ENCODE data around the gene ZNF835. TPM values are rescaled to one million over a fixed set of nuclear protein-coding genes. Genes with fewer than 3 reads are reported as not detected.

The ZNF835 gene
- total and polyA plus RNA-seq, 2 experiments from 2014 or later, result 0.32 to 1.7 TPM

DNA sequence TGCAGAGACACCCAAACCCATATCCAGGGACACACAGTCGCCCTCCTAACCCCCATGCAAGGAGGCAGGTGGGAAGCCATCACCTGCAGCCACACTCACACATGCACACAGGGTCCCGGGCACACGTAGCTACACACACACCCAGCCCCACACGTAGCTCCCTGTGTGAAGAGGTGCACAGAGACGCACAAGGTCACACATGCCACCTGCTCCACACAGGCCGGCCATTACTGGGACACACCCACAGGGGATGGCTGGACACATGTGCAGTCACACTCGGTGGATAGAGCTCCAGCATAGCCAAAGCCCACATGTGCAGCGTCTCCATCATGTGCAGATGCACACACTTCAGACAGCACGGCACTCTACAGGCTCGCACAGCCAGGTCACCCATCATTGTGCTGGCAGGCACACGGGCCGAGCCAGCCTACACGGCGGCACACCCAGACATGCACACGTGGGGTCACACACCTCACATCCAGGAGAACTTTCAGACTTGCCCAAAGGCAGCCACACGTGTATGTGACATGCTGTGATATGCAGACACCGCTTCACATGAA, 1.1 kb downstream of the ZNF835 start:
- no peak for ATAC-seq
- H3K27me3 Mint-ChIP-seq (ENCODE audit: insufficient read depth, low read depth, poor library complexity), result peaks cover 8% of the 10 kb centered on the region
- H3K4me1 Mint-ChIP-seq, result no peaks in the 10 kb centered on the region
- Histone ChIP-seq H3K4me3 (no peak overlapping the region), H3K27me3 (ENCODE audit: insufficient read depth) (no peaks in the 10 kb centered on the region), H4K20me1 (replicated peaks; ENCODE audit: insufficient read depth) (no peaks in the 10 kb centered on the region), H3K27ac (ENCODE audit: low read depth) (no peak overlapping the region), H3K4me2 (no peak overlapping the region), H3F3A (replicated peaks; ENCODE audit: low read depth) (no peaks in the 10 kb centered on the region), H3K9me2 (ENCODE audit: insufficient read depth) (no peaks in the 10 kb centered on the region), H2AFZ (no peak overlapping the region), H3K79me2 (replicated peaks; ENCODE audit: insufficient read depth) (no peaks in the 10 kb centered on the region), H3K4me1 (ENCODE audit: insufficient read depth) (no peaks in the 10 kb centered on the region), H3K36me3 (ENCODE audit: insufficient read depth) (no peaks in the 10 kb centered on the region)
- peaks cover 89% of the 10 kb centered on the region for H3K9me3 Mint-ChIP-seq
- no peak for DNase-seq (ENCODE audit: low spot score)
- H3K36me3 Mint-ChIP-seq (ENCODE audit: low read depth), result peaks cover 39% of the 10 kb centered on the region
- H3K27ac Mint-ChIP-seq, result no peak overlapping the region
- no peak overlapping the region; the same call in 2 of the 3 replicates for H3K4me3 Mint-ChIP-seq
- TF ChIP-seq POLR2AphosphoS5 (IDR thresholded peaks at IDR 0.05; ENCODE audit: low read depth) (no peak), JUNB (IDR thresholded peaks at IDR 0.05; ENCODE audit: unreplicated experiment) (no peak), CREB1 (CRISPR knock-in tag; IDR thresholded peaks at IDR 0.05; ENCODE audit: low read depth) (no peak), STAT1 (IDR thresholded peaks at IDR 0.05; ENCODE audit: unreplicated experiment) (no peak), NANOG (IDR thresholded peaks at IDR 0.05; ENCODE audit: borderline replicate concordance) (no peak), EZH2 (IDR thresholded peaks at IDR 0.05; ENCODE audit: low read depth, unreplicated experiment) (no peak), ZNF331 (CRISPR knock-in tag; IDR thresholded peaks at IDR 0.05; ENCODE audit: low read depth) (no peak), ZNF114 (CRISPR knock-in tag; IDR thresholded peaks at IDR 0.05) (no peak), EZH2phosphoT487 (IDR thresholded peaks at IDR 0.05; ENCODE audit: unreplicated experiment) (no peak)
- TF ChIP-seq, protein P1, sequence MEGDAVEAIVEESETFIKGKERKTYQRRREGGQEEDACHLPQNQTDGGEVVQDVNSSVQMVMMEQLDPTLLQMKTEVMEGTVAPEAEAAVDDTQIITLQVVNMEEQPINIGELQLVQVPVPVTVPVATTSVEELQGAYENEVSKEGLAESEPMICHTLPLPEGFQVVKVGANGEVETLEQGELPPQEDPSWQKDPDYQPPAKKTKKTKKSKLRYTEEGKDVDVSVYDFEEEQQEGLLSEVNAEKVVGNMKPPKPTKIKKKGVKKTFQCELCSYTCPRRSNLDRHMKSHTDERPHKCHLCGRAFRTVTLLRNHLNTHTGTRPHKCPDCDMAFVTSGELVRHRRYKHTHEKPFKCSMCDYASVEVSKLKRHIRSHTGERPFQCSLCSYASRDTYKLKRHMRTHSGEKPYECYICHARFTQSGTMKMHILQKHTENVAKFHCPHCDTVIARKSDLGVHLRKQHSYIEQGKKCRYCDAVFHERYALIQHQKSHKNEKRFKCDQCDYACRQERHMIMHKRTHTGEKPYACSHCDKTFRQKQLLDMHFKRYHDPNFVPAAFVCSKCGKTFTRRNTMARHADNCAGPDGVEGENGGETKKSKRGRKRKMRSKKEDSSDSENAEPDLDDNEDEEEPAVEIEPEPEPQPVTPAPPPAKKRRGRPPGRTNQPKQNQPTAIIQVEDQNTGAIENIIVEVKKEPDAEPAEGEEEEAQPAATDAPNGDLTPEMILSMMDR (conservative IDR thresholded peaks at IDR 0.05; ENCODE audit: low read depth in 2 of 2), result no peak
- TF ChIP-seq, protein P2, sequence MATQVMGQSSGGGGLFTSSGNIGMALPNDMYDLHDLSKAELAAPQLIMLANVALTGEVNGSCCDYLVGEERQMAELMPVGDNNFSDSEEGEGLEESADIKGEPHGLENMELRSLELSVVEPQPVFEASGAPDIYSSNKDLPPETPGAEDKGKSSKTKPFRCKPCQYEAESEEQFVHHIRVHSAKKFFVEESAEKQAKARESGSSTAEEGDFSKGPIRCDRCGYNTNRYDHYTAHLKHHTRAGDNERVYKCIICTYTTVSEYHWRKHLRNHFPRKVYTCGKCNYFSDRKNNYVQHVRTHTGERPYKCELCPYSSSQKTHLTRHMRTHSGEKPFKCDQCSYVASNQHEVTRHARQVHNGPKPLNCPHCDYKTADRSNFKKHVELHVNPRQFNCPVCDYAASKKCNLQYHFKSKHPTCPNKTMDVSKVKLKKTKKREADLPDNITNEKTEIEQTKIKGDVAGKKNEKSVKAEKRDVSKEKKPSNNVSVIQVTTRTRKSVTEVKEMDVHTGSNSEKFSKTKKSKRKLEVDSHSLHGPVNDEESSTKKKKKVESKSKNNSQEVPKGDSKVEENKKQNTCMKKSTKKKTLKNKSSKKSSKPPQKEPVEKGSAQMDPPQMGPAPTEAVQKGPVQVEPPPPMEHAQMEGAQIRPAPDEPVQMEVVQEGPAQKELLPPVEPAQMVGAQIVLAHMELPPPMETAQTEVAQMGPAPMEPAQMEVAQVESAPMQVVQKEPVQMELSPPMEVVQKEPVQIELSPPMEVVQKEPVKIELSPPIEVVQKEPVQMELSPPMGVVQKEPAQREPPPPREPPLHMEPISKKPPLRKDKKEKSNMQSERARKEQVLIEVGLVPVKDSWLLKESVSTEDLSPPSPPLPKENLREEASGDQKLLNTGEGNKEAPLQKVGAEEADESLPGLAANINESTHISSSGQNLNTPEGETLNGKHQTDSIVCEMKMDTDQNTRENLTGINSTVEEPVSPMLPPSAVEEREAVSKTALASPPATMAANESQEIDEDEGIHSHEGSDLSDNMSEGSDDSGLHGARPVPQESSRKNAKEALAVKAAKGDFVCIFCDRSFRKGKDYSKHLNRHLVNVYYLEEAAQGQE (IDR thresholded peaks at IDR 0.05; ENCODE audit: unreplicated experiment), result no peak
- TF ChIP-seq, protein P3, sequence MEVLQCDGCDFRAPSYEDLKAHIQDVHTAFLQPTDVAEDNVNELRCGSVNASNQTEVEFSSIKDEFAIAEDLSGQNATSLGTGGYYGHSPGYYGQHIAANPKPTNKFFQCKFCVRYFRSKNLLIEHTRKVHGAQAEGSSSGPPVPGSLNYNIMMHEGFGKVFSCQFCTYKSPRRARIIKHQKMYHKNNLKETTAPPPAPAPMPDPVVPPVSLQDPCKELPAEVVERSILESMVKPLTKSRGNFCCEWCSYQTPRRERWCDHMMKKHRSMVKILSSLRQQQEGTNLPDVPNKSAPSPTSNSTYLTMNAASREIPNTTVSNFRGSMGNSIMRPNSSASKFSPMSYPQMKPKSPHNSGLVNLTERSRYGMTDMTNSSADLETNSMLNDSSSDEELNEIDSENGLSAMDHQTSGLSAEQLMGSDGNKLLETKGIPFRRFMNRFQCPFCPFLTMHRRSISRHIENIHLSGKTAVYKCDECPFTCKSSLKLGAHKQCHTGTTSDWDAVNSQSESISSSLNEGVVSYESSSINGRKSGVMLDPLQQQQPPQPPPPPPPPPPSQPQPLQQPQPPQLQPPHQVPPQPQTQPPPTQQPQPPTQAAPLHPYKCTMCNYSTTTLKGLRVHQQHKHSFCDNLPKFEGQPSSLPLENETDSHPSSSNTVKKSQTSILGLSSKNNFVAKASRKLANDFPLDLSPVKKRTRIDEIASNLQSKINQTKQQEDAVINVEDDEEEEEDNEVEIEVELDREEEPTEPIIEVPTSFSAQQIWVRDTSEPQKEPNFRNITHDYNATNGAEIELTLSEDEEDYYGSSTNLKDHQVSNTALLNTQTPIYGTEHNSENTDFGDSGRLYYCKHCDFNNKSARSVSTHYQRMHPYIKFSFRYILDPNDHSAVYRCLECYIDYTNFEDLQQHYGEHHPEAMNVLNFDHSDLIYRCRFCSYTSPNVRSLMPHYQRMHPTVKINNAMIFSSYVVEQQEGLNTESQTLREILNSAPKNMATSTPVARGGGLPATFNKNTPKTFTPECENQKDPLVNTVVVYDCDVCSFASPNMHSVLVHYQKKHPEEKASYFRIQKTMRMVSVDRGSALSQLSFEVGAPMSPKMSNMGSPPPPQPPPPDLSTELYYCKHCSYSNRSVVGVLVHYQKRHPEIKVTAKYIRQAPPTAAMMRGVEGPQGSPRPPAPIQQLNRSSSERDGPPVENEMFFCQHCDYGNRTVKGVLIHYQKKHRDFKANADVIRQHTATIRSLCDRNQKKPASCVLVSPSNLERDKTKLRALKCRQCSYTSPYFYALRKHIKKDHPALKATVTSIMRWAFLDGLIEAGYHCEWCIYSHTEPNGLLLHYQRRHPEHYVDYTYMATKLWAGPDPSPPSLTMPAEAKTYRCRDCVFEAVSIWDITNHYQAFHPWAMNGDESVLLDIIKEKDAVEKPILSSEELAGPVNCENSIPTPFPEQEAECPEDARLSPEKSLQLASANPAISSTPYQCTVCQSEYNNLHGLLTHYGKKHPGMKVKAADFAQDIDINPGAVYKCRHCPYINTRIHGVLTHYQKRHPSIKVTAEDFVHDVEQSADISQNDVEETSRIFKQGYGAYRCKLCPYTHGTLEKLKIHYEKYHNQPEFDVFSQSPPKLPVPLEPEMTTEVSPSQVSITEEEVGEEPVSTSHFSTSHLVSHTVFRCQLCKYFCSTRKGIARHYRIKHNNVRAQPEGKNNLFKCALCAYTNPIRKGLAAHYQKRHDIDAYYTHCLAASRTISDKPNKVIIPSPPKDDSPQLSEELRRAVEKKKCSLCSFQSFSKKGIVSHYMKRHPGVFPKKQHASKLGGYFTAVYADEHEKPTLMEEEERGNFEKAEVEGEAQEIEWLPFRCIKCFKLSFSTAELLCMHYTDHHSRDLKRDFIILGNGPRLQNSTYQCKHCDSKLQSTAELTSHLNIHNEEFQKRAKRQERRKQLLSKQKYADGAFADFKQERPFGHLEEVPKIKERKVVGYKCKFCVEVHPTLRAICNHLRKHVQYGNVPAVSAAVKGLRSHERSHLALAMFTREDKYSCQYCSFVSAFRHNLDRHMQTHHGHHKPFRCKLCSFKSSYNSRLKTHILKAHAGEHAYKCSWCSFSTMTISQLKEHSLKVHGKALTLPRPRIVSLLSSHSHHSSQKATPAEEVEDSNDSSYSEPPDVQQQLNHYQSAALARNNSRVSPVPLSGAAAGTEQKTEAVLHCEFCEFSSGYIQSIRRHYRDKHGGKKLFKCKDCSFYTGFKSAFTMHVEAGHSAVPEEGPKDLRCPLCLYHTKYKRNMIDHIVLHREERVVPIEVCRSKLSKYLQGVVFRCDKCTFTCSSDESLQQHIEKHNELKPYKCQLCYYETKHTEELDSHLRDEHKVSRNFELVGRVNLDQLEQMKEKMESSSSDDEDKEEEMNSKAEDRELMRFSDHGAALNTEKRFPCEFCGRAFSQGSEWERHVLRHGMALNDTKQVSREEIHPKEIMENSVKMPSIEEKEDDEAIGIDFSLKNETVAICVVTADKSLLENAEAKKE (CRISPR knock-in tag; IDR thresholded peaks at IDR 0.05), result no peak
- TF ChIP-seq, protein P4, sequence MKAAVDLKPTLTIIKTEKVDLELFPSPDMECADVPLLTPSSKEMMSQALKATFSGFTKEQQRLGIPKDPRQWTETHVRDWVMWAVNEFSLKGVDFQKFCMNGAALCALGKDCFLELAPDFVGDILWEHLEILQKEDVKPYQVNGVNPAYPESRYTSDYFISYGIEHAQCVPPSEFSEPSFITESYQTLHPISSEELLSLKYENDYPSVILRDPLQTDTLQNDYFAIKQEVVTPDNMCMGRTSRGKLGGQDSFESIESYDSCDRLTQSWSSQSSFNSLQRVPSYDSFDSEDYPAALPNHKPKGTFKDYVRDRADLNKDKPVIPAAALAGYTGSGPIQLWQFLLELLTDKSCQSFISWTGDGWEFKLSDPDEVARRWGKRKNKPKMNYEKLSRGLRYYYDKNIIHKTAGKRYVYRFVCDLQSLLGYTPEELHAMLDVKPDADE (IDR thresholded peaks at IDR 0.05), result no peak
